ENCODE results near the gene PRPF6. TPM values are rescaled to one million over a fixed set of nuclear protein-coding genes. Genes with fewer than 3 reads are reported as not detected.

Gene PRPF6
- total RNA-seq, 6 donors from 2014 or later = 60.5 to 113 (median 68.0) TPM

DNA sequence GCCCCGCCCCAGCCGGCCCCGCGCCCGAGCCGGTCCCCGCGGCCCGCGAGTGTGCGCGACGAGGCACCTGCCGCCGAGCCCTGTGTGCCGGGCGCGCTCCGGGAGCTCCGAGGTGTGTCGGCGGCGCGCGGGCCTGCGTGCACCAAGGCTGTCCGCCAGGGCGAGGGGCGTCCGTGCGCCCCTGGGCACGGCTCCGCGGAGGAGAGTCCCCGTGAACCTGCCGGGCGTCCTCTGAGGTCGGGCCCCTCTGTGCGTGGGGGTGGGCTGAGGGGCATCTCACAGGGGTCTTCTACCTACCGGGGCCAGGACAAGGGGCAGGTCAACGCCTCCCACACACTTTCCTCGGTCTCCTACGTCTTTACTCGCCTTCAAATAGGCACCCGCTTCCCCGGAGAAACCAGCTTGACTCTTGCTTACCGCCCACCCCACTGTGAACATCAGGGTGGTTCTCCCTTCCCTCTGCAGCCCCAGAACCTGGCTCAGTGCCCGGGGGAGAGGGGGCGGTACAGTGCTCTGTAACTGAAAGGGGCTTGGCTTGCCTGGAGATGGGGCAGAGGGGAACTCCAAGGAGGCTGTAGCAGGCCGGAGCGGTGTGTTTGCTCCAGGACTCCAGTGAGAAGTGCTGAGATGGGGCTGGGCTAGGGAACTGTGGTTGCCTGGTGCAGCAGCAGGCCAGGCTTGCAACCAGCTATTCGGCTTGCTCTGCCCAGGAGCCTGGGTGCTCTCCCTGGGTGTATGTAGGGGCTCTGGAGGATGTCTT is 1.2 kb upstream of the PRPF6 start, which contains the start of gene SAMD10:
SAMD10 (minus strand) TSS at position 86 of the 760 bp plus-strand sequence. CDS start 175 bp downstream, outside the sequence.
- peak within 1 kb of the TSS; percentile 84 to 90 (median 86) for H3K27ac ChIP-seq
- H3K9me3 ChIP-seq = no peaks in the 10 kb centered on the region
- TF ChIP-seq POLR2A (IDR thresholded peaks at IDR 0.05) (no peak), POLR2AphosphoS5 (IDR thresholded peaks at IDR 0.05) (peak in 1 of 2 donors; percentile 6)
- TF ChIP-seq, protein P1, sequence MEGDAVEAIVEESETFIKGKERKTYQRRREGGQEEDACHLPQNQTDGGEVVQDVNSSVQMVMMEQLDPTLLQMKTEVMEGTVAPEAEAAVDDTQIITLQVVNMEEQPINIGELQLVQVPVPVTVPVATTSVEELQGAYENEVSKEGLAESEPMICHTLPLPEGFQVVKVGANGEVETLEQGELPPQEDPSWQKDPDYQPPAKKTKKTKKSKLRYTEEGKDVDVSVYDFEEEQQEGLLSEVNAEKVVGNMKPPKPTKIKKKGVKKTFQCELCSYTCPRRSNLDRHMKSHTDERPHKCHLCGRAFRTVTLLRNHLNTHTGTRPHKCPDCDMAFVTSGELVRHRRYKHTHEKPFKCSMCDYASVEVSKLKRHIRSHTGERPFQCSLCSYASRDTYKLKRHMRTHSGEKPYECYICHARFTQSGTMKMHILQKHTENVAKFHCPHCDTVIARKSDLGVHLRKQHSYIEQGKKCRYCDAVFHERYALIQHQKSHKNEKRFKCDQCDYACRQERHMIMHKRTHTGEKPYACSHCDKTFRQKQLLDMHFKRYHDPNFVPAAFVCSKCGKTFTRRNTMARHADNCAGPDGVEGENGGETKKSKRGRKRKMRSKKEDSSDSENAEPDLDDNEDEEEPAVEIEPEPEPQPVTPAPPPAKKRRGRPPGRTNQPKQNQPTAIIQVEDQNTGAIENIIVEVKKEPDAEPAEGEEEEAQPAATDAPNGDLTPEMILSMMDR (IDR thresholded peaks at IDR 0.05) = peak in 4 of 6 experiments; percentile 53 to 71 (median 62)
- no peaks in the 10 kb centered on the region for H3K27me3 ChIP-seq
- peak; percentile 2 to 3 for ATAC-seq (ENCODE audit: low FRiP score in 2 of 2)
- WGBS, 2 donors = 2 to 3% methylated on average over 10 to 30 of the region's 52 CpGs
- H3K36me3 ChIP-seq = peaks cover 4 to 19% (median 10%) of the 10 kb centered on the region in 4 donors
- peak; percentile 50 to 92 for DNase-seq
- H3K4me1 ChIP-seq = peaks cover 30 to 46% (median 40%) of the 10 kb centered on the region in 4 donors
- H3K4me3 ChIP-seq = peak within 1 kb of the TSS; percentile 55 to 96 (median 90)

DNA sequence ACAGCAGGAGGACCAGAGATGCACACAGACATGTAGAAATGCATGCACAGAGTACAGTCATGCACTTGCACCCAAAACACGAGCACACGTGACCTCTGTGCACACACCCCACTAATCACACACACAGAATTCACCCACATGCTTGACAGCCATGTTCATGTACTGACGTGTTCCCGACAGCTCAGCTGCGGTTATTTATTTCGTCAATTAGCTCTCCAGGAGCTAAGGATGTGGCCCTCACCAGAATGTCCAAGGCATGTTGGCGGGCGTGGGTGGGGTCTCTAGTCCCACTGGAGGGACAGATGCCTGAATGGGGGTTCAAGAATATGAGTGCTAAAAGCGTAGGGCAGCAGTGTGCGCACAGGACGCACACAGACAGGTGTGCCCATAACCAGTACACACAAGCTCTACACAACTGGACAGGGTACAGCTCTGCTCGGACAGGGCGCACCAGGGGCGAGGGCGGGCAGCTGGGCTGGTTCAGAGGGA is 571 bp upstream of the PRPF6 start:
- Histone ChIP-seq H3K9me3 (no peaks in the 10 kb centered on the region), H3K4me3 (peak overlapping the region in 3 of 4 donors; percentile 89 to 96 (median 92)), H3K27ac (peak overlapping the region; percentile 84 to 90 (median 86)), H3K27me3 (no peaks in the 10 kb centered on the region), H3K4me1 (peaks cover 30 to 46% (median 40%) of the 10 kb centered on the region in 4 donors), H3K36me3 (peaks cover 10 to 25% (median 16%) of the 10 kb centered on the region in 4 donors)
- WGBS, 2 donors = 59 to 68% methylated on average over 11 to 15 of the region's 15 CpGs
- DNase-seq (no peak), ATAC-seq (ENCODE audit: low FRiP score in 2 of 2) (peak; percentile 11 to 38)
- TF ChIP-seq POLR2A (IDR thresholded peaks at IDR 0.05) (no peak), EP300 (IDR thresholded peaks at IDR 0.05) (no peak), POLR2AphosphoS5 (IDR thresholded peaks at IDR 0.05) (no peak)
- TF ChIP-seq, protein P1 (IDR thresholded peaks at IDR 0.05) = no peak

DNA sequence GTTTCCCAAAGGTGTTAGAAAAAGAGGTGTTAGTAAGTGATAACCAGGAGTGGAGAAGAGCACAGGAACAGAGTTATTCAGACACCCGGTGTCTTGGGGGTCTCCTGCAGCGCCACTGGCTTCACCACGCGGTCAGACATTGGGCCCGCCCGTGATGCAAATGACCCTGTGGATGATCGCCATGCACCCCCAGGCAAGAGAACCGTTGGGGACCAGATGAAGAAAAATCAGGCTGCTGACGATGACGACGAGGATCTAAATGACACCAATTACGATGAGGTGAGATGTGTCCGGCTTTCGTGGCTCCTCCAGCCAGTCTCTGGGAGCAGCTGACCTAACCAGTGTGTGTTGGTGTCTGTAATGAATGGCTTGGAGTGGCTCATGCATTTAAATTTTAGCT is 2.0 kb downstream of the PRPF6 start:
- Histone ChIP-seq H3K4me3 (no peak overlapping the region), H3K27me3 (no peaks in the 10 kb centered on the region), H3K4me1 (peaks cover 29 to 45% (median 39%) of the 10 kb centered on the region in 4 donors), H3K9me3 (no peaks in the 10 kb centered on the region), H3K36me3 (peaks cover 11 to 51% (median 39%) of the 10 kb centered on the region in 4 donors), H3K27ac (no peak overlapping the region)
- DNase-seq (no peak), ATAC-seq (ENCODE audit: low FRiP score in 2 of 2) (no peak)
- TF ChIP-seq EP300 (IDR thresholded peaks at IDR 0.05) (no peak), POLR2A (IDR thresholded peaks at IDR 0.05) (no peak), POLR2AphosphoS5 (IDR thresholded peaks at IDR 0.05) (no peak)
- TF ChIP-seq, protein P1 (IDR thresholded peaks at IDR 0.05) = no peak
- 87 to 89% methylated on average over 14 of the region's 14 CpGs for WGBS, 2 donors

DNA sequence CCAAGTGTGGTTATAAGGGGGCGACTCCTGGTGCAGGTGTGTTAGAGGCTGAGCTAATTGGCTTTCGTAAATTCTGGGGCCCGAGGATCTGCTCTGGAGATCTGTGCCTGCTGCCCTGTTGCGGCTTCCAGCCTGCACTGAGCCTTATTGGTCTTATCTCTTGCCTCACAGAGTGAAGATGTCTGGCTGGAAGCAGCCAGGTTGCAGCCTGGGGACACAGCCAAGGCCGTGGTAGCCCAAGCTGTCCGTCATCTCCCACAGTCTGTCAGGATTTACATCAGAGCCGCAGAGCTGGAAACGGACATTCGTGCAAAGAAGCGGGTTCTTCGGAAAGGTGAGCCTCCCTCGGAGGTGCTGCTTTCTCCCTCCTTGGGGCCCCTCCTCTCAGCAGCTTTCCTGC is 20.0 kb downstream of the PRPF6 start:
- Histone ChIP-seq H3K4me1 (peaks cover 0 to 12% (median 7%) of the 10 kb centered on the region in 4 donors), H3K27ac (no peak overlapping the region), H3K36me3 (peaks cover 44 to 100% (median 87%) of the 10 kb centered on the region in 4 donors), H3K9me3 (no peaks in the 10 kb centered on the region), H3K27me3 (no peaks in the 10 kb centered on the region), H3K4me3 (no peak overlapping the region)
- DNase-seq (no peak), ATAC-seq (ENCODE audit: low FRiP score in 2 of 2) (no peak)
- no peak for TF ChIP-seq EP300 (IDR thresholded peaks at IDR 0.05)
- no peak for TF ChIP-seq POLR2A (IDR thresholded peaks at IDR 0.05)
- TF ChIP-seq, protein P1 (IDR thresholded peaks at IDR 0.05) = no peak
- no peak for TF ChIP-seq POLR2AphosphoS5 (IDR thresholded peaks at IDR 0.05)
- WGBS, 2 donors = 93 to 100% methylated on average over 3 to 12 of the region's 12 CpGs

All from upper lobe of left lung (tissue), 6 donors.